Measurements from ENCODE around the gene MIER2. TPM values are rescaled to one million over a fixed set of nuclear protein-coding genes. Genes with fewer than 3 reads are reported as not detected.
A peak's percentile ranks its signal among the peaks of the same experiment; 100 is the strongest.
"Not testable (repeated sequence)": the region's sequence is repeated elsewhere in the genome, so short reads cannot be mapped to it uniquely, and the experiment has no call there.

The MIER2 gene, protein sequence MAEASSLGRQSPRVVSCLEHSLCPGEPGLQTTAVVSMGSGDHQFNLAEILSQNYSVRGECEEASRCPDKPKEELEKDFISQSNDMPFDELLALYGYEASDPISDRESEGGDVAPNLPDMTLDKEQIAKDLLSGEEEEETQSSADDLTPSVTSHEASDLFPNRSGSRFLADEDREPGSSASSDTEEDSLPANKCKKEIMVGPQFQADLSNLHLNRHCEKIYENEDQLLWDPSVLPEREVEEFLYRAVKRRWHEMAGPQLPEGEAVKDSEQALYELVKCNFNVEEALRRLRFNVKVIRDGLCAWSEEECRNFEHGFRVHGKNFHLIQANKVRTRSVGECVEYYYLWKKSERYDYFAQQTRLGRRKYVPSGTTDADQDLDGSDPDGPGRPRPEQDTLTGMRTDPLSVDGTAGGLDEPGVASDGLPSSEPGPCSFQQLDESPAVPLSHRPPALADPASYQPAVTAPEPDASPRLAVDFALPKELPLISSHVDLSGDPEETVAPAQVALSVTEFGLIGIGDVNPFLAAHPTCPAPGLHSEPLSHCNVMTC
- not detected in 2 replicates for total RNA-seq (2014; rRNA removed)
- Bru-seq, nascent RNA: percentile 41 among the genes with signal in this experiment
- BruChase-seq, experiment 1, labeled RNA remaining after a 6-hour chase: percentile 63 among the genes with signal in this experiment
- BruChase-seq, experiment 2, labeled RNA remaining after a 2-hour chase: percentile 56 among the genes with signal in this experiment
- long read RNA-seq, partial matches to known transcripts: 0 of 2 reads
- long read RNA-seq, other reads (novel, unspliced or antisense): 2 of 2 reads

DNA sequence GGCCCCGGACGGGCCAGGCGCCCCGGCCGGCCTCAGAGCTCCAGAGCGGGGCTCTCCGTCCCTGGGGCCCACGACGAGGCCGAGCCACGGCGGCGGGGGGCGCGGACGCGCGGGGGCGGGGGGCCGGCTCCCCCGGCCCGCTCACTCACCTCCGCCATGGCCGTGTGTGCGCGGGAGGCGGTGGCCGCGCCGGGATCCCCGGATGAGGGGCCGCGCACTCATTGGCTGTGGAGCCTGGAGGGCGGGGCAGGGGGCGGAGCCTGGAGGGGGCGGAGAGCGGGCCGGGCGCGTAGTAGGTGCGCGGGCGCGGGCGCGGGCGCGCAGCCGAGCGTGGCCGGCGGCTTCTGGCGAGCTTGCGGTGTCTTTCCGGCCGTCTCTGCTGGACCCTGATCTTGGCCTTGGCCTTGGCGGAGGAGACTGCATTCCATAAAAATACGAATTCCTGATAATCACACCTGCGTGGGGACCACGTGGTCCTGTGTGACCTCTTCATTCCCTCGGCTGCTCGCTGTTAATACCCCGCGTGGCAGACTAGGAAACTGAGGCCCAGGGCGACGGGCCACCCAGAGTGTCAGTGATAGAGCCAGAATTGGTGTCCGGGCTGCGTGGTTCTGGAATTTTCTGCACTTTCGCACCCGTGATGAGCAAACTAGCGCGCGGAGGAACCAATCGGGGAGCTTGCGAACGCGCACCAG is at the start of gene MIER2:
Gene MIER2, minus strand, starts transcription at position 172 of the 695 bp plus-strand sequence. Its CDS starts 14 bp downstream, at position 158.
- BruUV-seq (replicated peaks): TSS peak; percentile 44
- intact Hi-C loops (cut with micrococcal nuclease): no loop called here
- H3K27ac ChIP-seq (ENCODE audit: low read length): peak within 1 kb of the TSS; percentile 74
- no peaks in the 10 kb centered on the region for H3K9me3 ChIP-seq (ENCODE audit: low read length)
- peak within 1 kb of the TSS; percentile 80 for H2AFZ ChIP-seq (ENCODE audit: low read length)
- H4K20me1 ChIP-seq (ENCODE audit: low read length): peaks cover 21% of the 10 kb centered on the region; the same call in 1 of the 2 replicates
- no peaks in the 10 kb centered on the region for H3K27me3 ChIP-seq (ENCODE audit: low read length)
- peaks cover 25% of the 10 kb centered on the region for H3K4me1 ChIP-seq (ENCODE audit: insufficient read depth, low read length)
- H3F3A ChIP-seq (ENCODE audit: low read length, unreplicated experiment): no peaks in the 10 kb centered on the region
- peak within 1 kb of the TSS; percentile 79 for H3K9ac ChIP-seq (ENCODE audit: low read length)
- CTCF ChIA-PET: no interaction called here
- ATAC-seq: peak; percentile 75
- peak within 1 kb of the TSS; percentile 75 for H3K4me3 ChIP-seq (ENCODE audit: low read length)
- peaks cover 42% of the 10 kb centered on the region for H3K79me2 ChIP-seq (ENCODE audit: low read length)
- no peaks in the 10 kb centered on the region for H3K9me2 ChIP-seq (replicated peaks; ENCODE audit: low read length)
- peak within 1 kb of the TSS; percentile 97 for H3K4me2 ChIP-seq (ENCODE audit: low read length)
- peak; percentile 71 for DNase-seq
- H3K36me3 ChIP-seq (ENCODE audit: low read depth, low read length): no peaks in the 10 kb centered on the region
- POLR2A ChIA-PET (ENCODE audit: unreplicated experiment): no interaction called here
- TF ChIP-seq EZH2 (IDR thresholded peaks at IDR 0.05; ENCODE audit: low read length, unreplicated experiment): no peak
- TF ChIP-seq, protein P1, sequence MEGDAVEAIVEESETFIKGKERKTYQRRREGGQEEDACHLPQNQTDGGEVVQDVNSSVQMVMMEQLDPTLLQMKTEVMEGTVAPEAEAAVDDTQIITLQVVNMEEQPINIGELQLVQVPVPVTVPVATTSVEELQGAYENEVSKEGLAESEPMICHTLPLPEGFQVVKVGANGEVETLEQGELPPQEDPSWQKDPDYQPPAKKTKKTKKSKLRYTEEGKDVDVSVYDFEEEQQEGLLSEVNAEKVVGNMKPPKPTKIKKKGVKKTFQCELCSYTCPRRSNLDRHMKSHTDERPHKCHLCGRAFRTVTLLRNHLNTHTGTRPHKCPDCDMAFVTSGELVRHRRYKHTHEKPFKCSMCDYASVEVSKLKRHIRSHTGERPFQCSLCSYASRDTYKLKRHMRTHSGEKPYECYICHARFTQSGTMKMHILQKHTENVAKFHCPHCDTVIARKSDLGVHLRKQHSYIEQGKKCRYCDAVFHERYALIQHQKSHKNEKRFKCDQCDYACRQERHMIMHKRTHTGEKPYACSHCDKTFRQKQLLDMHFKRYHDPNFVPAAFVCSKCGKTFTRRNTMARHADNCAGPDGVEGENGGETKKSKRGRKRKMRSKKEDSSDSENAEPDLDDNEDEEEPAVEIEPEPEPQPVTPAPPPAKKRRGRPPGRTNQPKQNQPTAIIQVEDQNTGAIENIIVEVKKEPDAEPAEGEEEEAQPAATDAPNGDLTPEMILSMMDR (conservative IDR thresholded peaks at IDR 0.05; ENCODE audit: low read depth, low read length): no peak
- TF ChIP-seq EZH2phosphoT487 (IDR thresholded peaks at IDR 0.05; ENCODE audit: borderline replicate concordance, low read length): no peak

DNA sequence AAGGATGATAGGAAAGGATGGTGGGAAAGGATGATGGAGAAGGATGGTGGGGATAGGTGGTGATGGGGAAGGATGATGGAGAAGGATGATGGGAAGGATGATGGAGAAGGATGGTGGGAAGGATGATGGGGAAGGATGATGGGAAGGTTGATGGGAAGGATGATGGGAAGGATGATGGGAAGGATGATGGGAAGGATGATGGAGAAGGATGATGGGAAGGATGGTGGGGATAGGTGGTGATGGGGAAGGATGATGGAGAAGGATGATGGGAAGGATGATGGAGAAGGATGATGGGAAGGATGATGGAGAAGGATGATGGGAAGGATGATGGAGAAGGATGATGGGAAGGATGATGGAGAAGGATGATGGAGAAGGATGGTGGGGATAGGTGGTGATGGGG is 49.0 kb upstream of the MIER2 start:
- H3K4me3 ChIP-seq (ENCODE audit: low read length); H3K9me2 ChIP-seq (replicated peaks; ENCODE audit: low read length); BruUV-seq (replicated peaks); DNase-seq; H3K27ac ChIP-seq (ENCODE audit: low read length); CTCF ChIA-PET; intact Hi-C loops (cut with micrococcal nuclease); H3K27me3 ChIP-seq (ENCODE audit: low read length); H3K9me3 ChIP-seq (ENCODE audit: low read length); H3K79me2 ChIP-seq (ENCODE audit: low read length); H3K4me1 ChIP-seq (ENCODE audit: insufficient read depth, low read length); POLR2A ChIA-PET (ENCODE audit: unreplicated experiment); ATAC-seq; H3K9ac ChIP-seq (ENCODE audit: low read length); H4K20me1 ChIP-seq (ENCODE audit: low read length); H3K36me3 ChIP-seq (ENCODE audit: low read depth, low read length); H2AFZ ChIP-seq (ENCODE audit: low read length); H3K4me2 ChIP-seq (ENCODE audit: low read length); H3F3A ChIP-seq (ENCODE audit: low read length, unreplicated experiment): not testable (repeated sequence)

DNA sequence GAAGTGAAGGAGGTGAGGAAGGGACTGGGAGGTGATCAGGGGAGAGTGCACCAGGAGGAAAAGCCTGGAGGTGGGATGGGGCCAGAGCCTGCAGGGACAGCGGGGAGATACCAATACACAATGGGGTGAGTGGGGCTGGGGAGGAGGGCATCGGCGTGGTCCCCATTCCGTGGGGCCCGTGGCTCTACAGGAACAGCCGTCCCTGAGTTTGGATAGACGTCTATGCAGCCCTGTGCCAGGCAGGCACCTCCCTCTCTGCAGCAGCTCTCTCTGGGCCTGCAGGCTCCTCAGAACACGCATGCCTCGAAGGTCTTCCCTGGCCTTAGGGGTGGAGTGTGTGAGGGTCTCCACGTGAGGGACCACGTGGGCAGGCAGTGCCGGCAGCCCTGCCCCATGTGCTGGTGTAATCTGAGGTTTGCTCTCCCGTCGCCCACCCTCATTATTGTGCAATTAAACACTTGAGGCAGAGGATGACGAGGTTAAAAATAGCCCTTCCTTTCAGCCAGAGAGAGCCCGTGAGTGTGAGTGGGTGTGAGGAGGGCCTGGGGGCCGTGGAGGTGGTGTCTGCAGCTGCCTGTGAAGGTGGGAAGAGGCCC is 47.9 kb upstream of the MIER2 start:
- DNase-seq: no peak
- no peak overlapping the region for H2AFZ ChIP-seq (ENCODE audit: low read length)
- H3K36me3 ChIP-seq (ENCODE audit: low read depth, low read length): no peaks in the 10 kb centered on the region
- ATAC-seq: no peak
- intact Hi-C loops (cut with micrococcal nuclease): no loop called here
- BruUV-seq (replicated peaks): no TSS peak
- TF ChIP-seq EZH2phosphoT487 (IDR thresholded peaks at IDR 0.05; ENCODE audit: borderline replicate concordance, low read length) (no peak), EZH2 (IDR thresholded peaks at IDR 0.05; ENCODE audit: low read length, unreplicated experiment) (no peak)
- TF ChIP-seq, protein P1 (conservative IDR thresholded peaks at IDR 0.05; ENCODE audit: low read depth, low read length): no peak
- H3F3A ChIP-seq (ENCODE audit: low read length, unreplicated experiment): no peaks in the 10 kb centered on the region
- no peaks in the 10 kb centered on the region for H3K27me3 ChIP-seq (ENCODE audit: low read length)
- H3K4me1 ChIP-seq (ENCODE audit: insufficient read depth, low read length): no peaks in the 10 kb centered on the region
- no peaks in the 10 kb centered on the region for H3K9me3 ChIP-seq (ENCODE audit: low read length)
- no peaks in the 10 kb centered on the region for H3K79me2 ChIP-seq (ENCODE audit: low read length)
- no peaks in the 10 kb centered on the region for H4K20me1 ChIP-seq (ENCODE audit: low read length)
- no peaks in the 10 kb centered on the region for H3K9me2 ChIP-seq (replicated peaks; ENCODE audit: low read length)
- H3K9ac ChIP-seq (ENCODE audit: low read length): no peak overlapping the region
- H3K4me2 ChIP-seq (ENCODE audit: low read length): no peak overlapping the region
- ChIA-PET CTCF (no interaction called here), POLR2A (ENCODE audit: unreplicated experiment) (no interaction called here)
- H3K27ac ChIP-seq (ENCODE audit: low read length): no peak overlapping the region
- no peak overlapping the region for H3K4me3 ChIP-seq (ENCODE audit: low read length)
